HG03103 (cell line): ENCODE data around the gene C2orf76.

Source experiments
- ATAC-seq: cut with Tn5 transposase; IDR thresholded peaks from one replicate; pipeline ENCODE4 v1.9.1; 2021; ENCODE audit warnings: low read depth; ENCODE audit not compliant: unreplicated experiment

C2orf76 gene

DNA sequence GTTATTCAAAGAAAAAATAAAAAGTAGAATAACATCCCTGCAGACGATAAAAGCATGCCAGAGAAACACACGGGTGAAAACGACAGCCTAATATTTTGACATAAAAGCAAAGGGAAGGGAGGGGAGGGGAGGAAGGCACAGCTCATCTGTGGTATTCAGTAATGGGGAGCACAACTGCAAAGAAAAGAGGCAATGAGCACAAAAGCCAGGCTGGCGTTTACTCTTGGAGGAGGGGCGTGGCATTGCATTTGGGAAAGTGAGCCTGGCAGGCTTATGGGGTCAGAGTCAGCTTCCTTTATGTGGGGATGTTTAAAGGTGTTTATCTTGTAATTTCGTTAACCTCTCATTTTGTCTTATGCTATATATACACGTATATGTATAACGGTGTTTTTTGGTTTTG lies 89.8 kb downstream of the C2orf76 start:
- ATAC-seq = no peak

DNA sequence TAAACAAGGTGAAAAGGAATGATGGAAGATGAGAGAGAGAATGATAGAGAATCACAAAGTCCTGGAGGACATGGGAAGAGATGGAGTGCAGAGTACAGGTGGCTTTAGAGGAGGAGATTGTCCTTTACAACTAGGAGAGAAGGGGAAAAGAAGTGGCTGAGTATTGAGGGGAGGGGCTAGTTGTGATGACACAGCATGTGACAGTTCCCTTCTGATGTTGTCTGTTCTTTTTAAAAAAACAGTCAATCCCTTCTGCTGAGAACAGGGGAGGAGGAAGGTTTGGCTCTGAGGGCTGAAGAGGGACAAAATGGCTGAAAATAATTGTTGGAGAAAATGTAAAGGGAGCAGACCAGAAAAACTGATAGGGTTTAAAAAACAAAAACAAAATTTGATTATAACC lies 99.0 kb downstream of the C2orf76 start:
- no peak for ATAC-seq

DNA sequence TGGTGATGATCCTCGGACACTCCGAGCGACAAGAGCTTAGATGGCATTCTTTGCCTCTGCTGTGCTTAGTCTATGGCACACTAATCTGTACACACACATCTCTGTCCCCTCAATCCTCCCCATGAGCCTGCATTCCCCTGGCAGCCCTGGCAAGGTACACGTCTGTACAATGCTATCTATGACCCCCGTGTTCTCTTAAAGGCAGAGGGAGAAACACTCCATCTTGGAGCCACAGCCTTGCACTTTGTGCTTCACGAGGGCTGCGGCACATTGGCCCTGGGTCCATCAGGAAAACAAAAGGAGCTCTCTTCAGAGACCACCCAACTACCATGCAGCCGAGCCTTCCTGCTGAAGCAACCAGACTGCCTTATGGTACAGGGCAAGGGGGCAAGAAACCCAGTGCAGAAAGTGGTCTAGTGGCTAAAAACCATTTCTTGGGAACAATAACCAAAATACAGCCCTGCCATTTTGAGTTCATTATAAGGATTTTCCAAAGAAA lies 100.5 kb downstream of the C2orf76 start:
- ATAC-seq = no peak

DNA sequence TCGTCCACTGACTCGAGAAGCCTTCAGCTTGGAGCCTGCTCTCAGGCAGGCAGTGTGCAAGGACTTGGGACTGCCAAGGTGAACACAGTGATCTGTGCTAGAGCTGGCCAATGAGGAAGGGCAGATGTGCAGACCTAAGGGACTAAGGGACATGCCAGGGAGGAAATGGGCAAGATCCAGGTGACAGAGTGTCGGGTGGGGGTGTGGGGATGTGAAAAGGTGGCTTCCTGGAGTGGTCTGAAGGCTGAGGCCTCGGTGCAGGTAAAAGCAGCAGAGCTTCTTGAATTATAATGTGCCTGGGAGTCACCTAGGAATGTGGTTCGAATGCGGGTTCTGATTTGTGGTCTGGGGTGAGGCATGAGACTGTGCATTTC lies 101.0 kb downstream of the C2orf76 start:
- ATAC-seq = no peak

DNA sequence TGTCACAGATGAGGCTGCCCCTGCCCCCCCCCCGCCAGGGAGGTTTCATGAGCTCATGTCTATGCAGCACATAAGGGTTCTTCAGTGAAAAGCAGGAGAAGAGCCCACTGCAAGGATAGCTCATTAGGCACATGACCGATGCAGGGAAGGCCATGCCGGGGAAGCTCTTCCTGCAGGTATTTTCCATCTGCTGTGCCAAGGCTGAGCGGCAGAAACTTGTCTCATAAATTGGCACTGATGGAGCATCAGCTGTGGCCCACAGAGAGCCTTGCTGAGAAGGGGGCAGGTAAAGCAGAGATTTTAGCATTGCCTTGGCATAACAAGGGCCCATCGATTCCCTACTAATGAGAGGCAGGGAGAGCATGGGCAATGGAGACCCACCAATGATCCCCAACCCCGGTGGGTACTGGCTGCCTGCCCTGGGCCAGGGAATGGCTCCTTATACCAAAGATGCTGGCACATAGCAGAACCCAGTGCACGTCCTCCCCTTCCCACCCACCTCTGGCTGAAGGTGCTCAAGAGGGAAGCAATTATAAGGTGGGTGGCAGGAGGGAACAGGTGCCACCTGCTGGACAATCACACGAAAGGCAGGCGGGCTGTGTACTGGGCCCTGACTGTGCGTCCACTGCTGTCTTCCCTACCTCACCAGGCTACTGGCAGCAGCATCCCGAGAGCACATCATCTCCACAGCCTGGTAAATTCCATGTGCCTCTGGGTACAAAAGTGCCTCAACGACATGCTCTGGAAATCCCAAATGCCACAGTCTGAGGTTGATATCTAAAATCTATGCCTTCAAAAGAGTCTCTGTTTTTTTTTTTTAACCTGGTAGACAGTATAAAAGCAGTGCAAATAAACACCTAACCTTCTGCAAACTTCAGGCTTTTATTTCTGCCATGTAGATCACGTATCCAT lies 101.6 kb downstream of the C2orf76 start:
- ATAC-seq = peak; percentile 91

DNA sequence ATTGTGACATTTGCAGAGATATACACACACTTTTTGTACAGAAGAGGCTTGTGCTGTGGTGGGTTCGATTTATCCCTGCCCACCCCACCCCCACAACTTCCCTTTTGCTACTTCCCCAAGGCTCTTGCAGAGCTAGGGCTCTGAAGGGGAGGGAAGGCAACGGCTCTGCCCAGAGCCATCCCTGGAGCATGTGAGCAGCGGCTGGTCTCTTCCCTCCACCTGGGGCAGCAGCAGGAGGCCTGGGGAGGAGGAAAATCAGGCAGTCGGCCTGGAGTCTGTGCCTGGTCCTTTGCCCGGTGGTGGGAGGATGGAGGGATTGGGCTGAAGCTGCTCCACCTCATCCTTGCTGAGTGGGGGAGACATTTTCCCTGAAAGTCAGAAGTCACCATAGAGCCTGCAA lies 103.0 kb downstream of the C2orf76 start:
- no peak for ATAC-seq

DNA sequence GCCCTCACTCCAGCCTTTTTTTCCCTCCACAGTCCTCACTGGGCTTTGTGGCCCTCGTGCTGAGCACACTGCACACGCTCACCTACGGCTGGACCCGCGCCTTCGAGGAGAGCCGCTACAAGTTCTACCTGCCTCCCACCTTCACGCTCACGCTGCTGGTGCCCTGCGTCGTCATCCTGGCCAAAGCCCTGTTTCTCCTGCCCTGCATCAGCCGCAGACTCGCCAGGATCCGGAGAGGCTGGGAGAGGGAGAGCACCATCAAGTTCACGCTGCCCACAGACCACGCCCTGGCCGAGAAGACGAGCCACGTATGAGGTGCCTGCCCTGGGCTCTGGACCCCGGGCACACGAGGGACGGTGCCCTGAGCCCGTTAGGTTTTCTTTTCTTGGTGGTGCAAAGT lies 103.6 kb downstream of the C2orf76 start:
- ATAC-seq = no peak

DNA sequence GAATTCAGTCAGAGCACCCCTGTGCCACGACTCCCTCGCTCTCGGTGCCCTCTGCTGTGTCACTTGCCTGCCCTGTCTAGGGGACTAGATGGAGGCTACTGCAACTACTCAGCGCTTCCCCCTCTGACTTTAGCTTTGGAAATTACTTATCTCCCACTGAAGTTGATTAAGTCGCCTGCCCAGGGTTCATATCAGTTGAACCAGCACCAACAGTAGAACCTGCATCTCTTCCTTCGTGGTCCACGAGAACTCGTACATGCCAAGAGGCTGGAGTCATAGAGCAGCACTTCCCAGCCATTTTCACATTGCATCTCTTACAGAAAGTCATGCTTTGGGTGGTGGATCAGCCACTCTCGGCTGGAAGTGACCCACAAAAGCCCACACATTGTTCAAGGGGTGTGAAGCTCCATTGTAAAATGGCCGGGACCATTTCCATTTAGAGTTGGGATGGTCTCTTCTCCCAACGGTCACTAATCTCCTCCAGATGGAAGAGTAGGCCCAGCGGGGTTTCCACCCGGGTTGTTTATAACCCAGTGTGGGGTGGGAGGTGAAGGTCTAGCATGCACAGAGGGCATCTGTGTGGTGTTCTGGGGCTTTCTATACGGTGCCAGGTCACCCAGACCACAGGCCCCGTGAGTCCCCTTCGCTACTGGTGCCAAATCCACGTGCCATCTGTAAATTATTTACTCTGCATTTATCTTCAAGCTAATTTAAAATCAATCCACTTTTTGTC lies 105.0 kb downstream of the C2orf76 start:
- ATAC-seq = no peak

DNA sequence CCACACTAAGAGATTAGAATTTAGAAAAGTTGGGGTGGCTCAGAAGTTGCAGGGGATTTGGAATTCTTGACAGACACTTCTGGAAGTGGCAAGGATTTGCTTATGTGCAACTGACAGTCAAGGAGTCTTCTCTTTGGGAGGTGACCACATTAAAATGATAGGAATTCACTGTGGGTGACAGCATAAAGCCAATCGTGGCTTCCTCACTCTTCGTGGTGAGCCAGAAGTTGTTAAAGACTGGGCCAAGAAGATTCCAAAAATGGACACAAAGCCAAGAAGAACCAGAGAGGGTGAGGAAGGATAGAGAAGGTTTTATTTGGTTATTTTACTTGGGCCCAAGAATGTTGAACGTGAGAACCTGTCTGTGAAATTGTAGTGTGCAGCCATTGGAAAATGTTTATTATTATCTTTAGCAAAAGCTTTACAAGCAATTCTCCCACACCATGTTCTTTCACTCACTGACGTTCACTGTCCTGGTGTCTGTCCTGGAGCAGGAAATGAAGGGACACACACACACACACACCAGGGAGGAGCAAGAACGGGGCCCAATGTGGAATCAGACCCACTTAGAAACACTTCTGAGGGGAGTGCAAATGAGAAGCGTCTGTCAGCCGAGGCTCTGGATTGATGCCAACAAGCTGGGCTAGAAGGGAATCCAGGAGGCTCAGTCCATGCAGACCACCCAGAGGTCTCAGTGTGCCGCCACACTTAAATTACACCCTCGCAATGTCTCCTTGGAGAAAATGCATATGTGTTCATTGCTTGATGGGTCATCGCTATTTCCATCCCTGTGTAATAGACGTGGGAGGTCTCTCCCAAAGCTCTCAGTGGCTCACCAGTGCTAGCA lies 105.8 kb downstream of the C2orf76 start:
- ATAC-seq = no peak

DNA sequence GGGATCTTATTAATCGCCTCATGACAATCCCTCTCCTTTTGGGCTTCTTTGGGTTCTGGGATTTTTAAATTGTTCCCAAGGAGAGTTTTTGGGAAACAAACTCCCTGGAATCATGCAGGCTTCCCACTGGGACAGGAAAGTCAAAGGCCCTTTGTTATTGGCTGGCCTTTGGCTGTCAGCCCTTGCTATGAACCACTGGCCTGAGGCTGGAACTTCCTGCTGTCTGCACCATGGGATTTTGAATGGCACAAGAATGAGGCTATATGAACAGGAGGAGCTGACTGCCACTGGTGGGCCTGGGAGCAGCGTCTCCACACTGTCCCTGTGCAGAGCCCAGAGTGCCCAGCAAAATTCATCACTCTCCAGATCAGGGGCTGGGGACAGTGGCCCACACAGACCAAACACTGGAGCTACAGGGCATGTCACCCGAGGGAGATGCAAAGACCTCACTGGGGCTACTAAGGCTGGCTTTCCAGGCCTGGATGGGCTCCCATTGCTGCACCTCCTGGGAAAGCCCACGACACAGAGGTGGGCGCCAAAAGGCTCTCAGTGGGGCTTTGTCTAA lies 107.3 kb downstream of the C2orf76 start:
- no peak for ATAC-seq

DNA sequence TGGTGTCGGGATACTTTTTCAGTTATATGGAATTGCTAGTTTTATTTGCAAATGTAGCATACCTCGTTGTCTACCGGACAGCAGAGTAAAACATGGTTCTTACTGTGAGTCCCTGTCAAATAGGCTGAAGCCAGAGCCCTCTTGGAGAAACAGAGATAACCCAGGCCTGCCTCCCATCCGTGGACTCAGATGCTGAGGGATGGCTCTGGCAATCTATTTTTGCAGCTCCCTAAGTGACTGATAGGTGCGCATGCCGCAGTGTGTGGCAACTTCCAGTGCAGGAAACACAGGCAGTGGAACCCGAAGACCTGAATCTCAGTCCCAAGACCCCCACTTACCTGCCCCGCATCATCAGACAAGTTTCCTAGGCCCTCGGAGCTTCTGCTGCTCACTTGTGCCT lies 109.4 kb downstream of the C2orf76 start:
- no peak for ATAC-seq

DNA sequence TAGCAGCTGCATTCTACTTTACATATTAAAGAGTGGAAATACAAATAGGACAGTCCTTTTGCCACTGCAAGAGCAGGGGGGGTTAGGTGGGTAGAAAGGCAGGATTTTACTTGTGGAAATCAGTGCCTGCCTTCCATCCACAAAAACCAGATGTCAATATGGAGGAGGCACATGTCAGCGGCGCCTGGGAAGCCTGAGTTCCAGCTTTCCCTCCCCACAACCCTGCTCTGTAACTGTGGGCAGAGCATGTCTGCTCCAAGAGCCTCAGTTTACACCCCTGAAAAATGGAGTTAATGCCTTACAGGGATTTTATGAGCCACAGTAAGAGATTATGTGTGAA lies 110.1 kb downstream of the C2orf76 start:
- no peak for ATAC-seq

DNA sequence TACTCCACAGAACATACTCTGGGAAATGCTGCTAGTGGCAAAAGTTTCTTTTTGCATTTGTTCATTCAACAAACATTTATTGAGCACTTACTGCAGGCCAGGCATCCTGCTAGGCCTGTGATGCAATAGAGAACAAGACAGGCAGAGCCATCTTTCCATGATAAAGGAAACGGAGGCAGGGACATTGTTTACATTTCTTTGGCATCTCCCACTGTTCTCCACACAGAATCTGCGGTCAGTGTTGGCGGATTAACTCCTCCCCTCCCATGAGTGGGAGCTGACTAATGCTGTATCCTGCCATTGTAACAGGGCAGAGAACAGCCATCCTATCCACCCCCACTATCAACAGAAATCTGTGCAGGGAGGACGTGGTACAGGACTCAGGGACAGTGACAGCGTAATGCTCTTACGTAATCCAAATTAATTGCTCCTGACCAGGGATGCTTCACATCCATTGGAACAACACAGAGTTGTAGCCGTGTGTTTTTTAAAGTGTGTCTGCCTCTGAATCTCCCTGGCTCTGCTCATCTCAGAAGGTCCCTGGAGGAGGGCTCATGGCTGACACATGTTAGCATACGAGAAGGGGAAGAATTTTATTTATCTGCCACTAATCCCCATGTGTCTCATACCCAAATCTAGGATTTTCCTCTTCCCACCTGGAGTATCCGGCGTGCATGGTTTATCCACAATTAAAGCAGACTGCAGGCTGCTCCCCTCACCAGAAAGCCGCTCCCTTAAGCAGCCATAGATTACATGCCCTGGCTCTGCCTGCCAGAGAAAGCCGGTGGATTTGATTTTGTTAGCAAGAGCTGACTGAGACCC lies 110.7 kb downstream of the C2orf76 start:
- ATAC-seq = no peak

DNA sequence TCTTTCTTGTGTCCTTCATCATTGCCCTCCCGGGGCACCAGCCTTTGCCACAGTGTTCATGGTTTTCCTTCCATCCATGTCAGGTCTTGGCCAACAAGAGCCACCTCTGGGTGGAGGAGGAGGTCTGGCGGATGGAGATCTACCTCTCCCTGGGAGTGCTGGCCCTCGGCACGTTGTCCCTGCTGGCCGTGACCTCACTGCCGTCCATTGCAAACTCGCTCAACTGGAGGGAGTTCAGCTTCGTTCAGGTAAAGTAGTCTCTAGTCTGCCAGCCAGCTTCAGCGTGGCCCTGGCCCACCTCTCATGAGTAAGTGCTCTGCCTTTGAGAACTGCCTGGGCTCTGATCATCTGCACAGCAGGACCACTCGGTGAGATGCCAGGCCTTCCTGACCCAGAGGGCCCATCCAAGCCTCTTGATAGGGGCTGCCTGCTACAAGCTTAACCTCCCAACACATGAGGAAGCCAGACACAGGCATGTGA lies 112.0 kb downstream of the C2orf76 start:
- ATAC-seq = no peak

DNA sequence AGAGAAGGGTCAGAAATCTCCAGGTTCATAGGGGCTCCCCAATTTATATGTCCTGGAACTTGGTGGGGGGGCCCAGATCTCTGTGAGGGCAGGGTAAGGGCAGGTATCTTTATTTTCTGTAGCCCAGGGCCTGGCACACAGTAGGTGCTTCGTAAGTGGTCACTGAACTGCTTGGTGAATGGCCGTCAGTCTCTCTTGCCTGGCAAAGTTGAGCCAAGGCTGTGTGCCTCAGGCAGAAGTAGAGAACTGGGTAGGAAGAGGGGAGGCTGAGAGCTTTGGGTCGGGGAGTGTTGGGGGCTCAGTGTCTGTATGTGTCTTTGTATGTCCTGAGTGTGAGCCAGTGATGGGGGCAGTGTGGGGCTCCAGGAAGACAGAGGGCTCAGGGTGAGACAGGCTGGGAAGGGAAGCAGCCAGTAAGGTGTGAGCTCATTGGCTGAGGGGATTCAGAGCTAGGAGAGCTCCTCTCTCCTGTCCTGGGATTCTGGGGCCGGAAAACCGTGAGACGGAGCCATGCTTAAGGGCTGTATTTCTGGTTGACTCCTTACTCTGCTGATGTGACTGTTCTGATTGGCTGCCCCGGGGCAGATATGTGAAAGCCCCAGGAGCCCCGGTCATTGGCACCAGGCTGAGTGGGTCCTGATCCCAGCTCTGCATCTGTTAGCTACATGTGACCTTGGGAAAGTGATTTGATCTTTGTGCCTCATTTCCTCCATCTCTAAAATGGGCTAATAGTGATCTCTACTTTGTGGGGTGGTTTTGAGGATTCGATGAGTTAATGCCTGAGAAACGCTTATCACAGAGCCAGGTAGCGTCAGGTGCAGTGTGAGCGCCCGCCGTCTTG lies 112.7 kb downstream of the C2orf76 start:
- ATAC-seq = no peak

DNA sequence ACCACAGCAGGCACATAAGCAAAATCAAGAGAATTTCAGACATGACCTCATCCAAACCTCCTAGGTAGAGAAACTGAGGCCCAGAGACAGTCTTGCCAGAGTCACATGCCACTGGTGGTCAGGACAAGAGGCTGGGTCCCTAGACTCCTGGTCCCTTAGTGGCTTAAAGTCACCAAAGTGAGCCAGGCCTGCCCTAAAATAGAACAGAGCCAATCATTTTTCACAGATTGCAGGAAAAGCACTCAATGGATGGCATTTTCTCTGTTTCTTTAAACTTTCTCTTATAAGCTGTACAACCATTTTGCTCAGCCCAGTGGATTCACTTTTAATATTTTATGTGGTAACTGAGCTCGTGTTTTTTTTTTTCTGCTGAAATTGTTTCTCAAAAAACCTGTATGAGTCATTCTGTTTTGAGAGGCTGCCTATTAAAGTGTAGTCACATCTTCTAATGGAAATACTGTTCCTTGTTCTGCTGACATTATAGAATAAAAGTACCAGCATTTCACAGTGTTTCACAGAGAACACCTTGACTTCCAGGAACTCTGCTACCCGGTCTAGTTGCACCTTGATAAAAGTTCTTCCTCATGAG lies 113.4 kb downstream of the C2orf76 start:
- ATAC-seq = no peak
